Putamen (tissue), 1 donor: ENCODE data around the gene TGFB1I1.

ENCODE experiments used
- DNase-seq: peaks from one replicate; pipeline ENCODE4 v3.0.0-alpha.2; 2016; ENCODE audit warnings: low spot score

The TGFB1I1 gene

DNA sequence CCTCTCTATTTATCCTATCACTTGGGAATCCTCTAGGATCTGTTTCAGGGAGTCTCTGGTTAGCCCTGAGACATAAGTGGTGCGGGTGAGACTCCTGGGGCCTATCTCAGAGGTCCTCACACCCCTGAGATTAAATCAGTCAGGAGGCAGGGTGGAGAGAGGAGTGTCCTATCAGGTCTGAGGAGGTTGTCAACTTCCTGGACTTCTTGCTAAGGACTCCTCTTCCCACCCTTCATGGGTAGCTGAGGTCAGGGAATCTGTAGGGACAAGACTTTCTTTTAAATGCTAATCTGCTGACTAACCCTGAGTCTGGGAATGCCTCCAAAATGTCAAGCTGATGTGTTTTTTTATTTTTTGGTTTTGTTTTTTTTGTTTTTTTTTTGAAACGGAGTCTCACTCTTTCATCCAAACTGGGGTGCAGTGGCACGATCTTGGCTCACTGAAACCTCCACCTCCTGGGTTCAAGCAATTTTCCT, 19.3 kb upstream of the TGFB1I1 start:
- DNase-seq: no peak

DNA sequence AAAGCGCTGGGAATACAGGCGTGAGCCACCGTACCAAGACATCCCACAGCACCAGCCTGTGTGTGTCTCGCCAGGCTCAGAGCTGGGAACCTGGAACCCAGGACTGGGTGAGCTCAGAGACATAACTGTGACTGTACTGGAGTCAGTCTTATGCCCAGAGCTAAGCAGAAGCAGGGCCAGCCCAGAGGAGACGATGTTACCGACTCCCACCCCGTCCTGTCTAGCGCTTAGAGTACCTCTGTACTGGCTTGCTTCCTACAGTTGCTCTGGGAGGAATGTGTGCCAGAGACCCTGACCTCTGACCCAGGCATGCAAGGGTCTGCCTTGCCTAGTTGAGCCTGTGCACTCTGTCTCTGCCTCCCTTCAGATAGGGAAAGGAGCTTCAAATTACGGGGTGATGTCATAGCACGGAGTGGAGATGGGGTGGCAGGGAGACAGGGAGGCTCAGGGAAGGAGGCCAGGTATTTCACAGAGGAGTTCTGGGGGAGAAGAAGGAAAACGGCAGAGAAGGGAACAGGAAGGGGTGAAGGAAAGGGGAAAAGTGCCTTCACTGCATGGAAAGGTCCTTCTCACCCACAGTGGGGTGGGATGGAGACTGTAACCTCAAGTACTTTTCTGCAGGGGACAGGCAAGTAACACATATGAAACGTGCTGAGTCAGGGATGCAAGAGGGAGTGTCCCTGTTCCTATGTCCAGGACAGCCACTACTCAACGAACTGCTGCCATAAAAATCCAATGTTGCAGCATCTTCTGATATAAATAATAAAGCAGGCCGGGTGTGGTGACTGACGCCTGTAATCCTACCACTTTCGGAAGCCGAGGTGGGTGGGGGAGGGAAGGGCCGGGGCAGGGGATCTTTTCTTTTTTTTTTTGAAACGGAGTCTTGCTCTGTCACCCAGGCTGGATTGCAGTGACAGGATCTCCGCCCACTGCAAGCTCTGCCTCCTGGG, 18.4 kb upstream of the TGFB1I1 start:
- no peak for DNase-seq

DNA sequence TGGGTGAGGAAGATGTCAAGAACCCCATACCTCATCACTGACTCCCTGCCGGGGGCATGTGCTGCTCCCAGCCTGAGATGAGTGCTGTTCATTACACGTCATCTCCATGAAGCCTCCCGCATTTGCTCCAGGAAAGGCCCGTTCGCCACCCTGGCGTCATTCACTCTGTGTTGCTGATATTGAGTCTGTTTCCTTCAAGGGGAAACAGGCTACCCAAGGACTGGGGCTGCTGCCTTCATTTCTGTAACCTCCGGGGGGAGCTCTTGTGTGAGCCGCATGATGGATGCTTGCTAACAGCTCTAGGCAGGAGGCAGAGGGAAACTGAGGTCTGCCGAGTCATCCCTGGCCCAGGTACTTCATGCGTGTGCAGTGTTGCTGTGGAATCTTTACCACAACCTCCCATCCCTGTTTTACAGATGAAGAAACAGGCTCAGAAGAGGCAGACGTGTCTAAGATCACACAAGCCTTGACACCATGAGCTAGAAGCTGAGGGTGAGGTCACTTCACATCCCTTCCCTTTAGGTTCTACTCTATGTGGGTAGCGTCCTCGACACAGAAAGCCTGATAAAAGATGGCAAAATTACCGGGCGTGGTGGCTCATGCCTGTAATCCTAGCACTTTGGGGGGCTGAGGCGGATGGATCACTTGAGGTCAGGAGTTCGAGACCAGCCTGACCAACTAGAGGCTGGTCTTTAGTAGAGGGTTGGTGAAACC, 16.2 kb upstream of the TGFB1I1 start:
- DNase-seq: no peak

DNA sequence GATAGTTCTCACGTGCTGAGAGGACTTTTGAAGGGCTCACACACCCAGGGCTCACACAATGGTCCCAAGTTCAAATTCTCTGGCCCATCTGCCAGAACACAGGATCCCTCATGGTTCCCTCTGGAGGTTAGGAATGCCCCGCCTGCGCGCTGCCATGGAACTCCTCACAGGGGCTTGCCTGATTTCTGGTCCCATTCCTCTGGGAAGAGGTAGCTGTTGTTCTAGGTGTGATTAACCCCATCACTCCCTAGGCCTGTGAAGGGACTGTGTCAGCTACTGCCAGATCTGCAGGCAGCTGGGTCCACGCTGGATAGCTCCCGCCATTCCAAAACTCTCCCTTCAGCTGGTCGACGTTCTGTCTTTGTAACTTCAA, 15.0 kb upstream of the TGFB1I1 start:
- no peak for DNase-seq

DNA sequence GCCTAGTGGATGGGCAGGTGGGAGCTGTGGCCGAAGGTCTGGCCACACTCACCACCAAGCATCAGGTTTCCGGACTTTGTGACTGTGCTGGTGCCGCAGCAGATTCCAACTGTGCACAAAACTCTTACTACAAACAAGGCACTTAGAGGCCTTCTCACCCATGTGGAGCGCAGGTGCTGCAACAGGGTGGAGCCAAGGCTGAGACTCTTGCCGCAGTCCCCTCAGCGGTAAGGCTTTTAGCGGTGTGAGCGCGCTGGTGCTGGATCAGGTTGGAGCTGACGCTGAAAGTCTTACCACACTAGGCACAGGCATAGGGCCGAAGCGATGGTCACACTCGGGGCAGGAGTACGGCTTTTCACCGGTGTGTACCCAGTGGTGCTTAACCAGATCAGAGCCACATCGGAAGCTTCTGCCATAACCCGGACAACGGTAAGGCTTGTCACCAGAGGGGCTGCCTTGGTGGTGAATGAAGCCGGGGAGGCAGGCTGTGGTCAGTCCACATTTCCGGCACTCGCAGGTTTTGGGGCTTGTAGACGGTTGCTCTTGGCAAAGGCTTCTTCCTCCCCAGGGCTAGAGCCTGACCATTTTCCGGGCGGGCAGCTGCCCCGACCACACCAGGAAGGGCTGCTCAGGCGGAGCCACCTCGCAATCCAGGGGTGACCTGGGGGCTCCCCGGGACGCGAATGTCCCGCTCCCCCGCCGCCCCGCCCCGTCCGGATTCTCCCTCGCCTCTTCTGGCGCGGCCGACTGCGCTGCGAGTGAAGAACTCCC, 13.7 kb upstream of the TGFB1I1 start:
- no peak for DNase-seq

DNA sequence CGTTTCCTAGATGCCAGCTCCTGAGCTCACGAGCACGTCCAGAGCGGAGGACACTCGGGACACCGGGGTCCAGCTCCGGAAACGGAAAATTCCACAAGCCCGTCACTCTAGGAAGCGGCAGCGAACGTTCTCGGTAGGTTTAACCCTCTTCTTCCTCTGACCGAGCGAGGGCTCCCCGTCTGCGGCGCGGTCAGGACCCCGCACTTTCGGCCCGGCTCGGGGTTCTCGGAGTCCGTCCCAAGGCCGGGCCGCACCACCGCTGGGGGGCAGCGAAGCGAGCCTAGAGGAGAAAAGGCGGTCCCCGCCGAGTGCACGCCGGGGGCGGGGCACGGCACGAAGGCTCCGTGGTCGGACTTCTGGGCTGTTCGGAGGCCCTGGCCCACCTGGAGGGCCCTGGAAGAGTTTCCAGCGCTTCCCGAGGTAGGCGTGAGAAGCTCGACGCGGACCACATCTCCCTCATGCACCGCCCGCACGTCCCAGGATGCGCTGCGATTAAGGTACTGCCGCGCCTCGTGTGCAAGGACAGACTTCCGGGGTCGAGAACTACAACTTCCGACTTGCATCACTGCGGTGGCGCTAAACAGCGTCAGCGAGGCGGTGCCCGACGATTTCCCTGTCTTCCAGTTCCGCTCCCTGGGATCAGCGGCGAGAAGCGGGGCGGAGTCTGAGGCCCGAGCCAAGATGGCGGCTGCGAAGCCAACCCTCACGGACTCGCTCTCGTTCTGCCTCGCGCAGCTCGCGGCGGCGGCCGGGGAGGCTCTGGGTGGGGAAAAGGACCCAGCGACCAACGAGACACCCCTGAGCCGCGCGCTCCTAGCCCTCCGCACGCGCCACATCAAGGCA, 12.9 kb upstream of the TGFB1I1 start, which contains the start of gene ARMC5:
TSS of gene ARMC5 (plus strand) at position 658 of the 843 bp plus-strand sequence. CDS start at position 682, 24 bp downstream.
- DNase-seq: peak; percentile 99

DNA sequence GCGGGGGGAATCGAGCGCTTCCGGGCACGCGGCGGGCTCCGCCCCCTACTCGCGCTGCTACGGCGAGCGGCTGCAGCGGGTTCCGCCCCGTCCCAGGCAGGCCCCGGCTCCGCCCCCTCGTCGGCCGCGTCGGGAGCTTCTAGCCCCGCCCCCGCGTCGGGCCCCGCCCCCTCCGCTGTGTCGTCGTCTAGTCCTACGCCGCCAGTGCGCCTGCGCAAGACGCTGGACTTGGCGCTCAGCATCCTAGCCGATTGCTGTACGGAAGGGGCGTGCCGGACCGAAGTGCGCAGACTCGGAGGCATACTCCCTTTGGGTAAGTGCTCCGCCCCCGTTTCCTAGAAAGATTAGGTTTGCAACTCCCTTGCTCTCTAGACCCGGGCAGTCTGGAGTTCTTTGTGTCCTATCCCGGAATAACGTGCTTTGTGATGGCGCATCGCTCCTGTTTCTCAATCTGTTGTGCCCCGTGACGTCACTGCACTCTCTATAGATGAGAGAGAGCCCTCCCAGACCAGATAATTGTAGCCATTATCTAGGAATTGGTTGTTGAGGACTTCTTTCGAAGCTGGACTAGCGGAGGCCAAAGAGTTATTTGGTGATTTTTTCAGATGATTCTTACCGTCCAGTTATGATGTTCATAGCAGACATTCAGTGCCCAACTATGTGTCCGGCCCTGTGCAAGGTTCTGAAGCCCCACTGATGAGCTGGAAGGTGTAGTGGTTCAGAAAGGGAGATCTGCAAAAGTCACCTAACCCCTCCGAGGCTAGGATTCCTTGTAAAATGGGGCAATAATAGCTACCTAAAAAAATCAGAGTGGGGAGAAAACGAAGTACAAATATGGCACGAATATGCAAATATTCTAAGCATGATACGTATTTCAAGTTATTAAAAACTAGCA, 12.0 kb upstream of the TGFB1I1 start:
- peak; percentile 100 for DNase-seq

DNA sequence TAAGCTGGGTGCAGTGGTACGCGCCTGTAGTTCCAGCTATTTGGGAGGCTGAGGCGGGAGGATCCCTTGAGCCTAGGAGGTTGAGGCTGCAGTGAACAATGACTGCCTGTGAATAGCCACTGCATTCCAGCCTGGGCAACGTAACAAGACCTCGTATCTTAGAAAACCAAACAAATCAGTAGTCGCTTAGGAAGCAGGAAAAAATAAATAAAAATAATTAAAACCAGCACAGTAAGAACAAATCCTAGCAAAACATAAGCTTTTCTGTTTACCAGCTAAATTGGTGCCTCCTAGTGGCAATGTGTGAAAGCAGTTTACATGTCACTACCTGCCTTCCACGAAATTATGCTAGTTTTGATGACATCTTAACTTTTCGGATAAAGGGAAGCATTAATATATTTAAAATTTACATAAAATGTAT, 11.4 kb upstream of the TGFB1I1 start:
- DNase-seq: no peak

DNA sequence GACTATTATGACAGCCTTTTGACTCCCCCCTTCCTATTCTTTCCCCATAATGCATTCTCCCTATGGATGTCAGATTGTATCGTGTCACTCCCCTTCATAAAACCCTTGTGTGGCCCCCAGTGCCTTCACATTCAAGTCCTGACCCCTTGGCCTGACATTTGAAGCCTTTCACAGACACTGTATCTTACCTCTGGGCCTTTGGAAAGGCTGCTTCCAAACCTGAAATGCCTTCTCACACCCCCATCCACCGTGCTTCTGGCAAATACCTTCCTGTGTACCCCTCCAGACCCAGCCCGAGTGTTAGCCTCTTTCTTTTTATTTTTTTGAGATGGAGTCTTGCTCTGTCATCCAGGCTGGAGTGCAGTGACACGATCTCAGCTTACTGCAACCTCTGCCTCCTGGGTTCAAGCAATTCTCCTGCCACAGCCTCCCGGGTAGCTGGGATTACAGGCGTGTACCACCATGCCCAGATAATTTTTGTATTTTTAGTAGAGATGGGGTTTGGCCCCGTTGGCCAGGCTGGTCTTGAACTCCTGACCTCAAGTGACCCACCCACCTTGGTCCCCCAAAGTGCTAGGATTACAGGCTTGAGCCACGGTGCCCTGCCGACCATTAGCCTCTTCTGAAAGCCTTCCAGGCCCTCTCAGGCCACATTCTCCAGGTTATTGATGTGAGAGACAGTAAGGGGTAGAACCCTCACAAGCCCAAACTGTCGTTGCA, 10.6 kb upstream of the TGFB1I1 start:
- no peak for DNase-seq

DNA sequence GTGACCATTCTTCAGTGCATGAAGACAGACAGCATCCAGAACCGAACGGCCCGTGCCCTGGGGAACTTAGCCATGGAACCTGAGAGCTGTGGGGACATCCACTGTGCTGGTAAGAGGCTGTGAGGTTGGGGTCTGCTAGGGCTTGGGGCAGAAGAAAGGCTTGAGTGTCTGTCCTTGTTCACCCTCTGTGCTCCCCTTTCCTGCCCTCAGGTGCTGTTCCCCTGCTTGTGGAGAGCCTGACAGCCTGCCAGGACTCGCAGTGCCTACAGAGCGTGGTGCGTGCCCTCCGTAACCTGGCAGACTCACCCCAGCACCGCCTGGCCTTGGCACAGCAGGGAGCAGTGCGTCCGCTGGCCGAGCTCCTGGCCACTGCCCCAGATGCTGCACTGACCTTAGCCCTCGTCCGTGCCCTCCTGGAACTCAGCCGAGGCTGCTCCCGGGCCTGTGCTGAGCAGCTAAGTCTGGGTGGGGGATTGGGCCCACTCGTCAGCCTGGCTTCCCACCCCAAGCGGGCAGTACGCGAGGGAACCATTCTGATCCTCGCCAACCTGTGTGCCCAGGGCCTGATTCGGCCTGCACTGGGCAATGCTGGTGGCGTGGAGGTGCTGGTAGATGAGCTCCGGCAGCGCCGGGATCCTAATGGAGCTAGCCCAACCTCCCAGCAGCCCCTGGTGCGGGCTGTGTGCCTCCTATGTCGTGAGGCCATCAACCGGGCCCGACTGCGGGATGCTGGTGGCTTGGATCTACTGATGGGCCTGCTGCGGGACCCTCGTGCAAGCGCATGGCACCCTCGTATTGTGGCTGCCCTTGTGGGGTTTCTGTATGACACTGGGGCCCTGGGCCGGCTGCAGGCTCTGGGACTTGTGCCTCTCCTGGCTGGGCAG, 9.8 kb upstream of the TGFB1I1 start:
- DNase-seq: no peak

DNA sequence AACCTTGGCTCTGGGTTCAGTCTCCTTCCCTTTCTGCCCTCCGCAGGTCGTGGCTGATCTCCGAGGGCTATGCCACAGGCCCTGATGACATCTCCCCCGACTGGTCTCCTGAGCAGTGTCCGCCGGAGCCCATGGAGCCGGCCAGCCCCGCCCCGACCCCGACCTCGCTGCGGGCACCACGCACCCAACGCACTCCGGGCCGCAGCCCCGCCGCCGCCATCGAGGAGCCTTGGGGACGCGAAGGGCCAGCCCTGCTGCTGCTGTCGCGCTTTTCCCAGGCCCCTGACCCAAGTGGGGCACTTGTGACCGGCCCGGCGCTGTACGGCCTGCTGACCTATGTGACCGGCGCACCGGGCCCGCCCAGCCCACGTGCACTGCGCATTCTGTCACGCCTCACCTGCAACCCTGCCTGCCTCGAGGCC, 7.6 kb upstream of the TGFB1I1 start:
- DNase-seq: no peak

DNA sequence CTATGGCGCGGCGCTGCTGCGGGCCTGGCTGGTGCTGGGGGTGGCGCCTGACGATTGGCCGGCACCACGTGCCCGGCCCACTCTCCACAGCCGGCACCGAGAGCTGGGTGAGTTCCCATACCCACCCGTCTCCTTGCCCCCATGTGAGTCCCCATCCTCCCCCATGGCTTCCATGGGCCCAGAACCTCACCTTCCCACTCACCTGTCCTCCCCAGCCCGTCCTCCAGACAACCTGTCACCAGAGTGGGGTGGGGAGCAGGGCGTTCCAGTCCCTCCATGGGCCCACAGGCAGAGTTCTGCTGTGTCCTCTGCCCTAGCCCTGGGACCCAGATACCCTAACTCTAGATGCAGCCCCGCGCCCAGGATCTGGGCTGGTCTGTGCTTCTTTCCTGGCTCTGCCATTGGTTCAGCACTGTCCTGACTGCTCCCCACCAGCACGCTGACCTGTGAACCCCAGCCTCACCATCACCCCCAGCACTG, 7.1 kb upstream of the TGFB1I1 start:
- no peak for DNase-seq

DNA sequence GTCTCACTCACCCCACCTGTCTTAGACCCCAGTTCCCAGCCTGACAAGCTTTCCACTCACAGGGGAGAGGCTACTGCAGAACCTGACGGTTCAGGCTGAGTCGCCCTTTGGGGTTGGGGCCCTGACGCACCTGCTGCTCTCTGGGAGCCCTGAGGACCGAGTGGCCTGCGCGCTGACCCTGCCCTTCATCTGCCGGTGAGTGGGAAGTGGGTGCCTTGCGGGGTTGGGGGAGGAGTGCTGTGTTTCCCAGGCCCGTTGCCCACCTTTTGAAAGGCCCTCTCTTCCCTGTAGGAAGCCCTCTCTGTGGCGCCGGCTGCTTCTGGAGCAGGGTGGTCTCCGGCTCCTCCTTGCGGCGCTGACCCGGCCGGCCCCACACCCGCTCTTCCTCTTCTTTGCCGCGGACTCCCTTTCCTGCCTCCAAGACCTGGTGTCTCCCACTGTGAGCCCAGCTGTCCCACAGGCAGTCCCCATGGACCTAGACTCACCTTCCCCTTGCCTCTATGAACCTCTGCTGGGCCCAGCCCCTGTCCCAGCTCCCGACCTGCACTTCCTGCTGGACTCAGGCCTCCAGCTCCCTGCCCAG, 6.1 kb upstream of the TGFB1I1 start:
- no peak for DNase-seq

DNA sequence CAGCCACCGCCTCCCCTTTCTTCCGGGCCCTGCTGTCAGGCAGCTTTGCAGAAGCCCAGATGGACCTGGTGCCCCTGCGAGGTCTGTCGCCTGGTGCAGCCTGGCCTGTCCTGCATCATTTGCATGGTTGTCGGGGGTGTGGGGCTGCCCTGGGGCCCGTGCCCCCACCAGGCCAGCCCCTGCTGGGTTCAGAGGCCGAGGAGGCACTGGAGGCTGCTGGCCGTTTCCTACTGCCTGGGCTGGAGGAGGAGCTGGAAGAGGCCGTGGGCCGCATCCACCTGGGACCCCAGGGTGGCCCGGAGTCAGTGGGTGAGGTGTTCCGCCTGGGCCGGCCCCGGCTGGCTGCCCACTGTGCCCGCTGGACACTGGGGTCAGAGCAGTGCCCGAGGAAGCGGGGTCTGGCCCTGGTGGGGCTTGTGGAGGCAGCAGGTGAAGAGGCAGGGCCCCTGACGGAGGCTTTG, 5.5 kb upstream of the TGFB1I1 start:
- no peak for DNase-seq

DNA sequence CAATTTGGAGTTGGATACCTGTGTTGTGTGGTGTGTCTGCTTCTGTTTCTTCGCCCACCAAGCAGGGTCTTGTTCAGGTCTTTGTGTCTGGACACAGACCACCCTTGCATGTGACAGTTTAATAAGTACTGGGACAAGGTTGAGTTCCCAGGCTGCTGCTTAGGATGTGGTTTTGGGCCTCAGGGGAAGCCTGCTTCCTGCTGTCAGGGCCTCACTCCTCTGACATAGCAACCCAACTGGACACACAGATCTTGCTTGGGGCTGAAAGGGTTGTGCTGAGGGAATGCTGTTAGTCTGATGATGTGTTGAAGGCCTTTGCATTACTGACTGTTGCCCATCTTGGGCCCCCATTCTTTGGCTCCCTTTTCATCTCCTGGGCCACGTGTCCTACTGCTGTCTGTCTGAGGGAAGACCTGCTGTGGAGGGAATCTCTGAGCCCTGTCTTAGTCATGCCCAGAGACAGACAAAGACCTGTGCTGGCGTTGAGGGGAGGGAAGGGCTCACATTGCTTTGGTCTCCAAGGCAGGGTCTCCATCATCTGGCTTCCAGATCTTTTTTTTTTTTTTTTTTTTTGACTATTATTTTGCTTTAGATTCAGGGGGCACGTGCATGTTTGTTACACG, 4.7 kb upstream of the TGFB1I1 start:
- no peak for DNase-seq

DNA sequence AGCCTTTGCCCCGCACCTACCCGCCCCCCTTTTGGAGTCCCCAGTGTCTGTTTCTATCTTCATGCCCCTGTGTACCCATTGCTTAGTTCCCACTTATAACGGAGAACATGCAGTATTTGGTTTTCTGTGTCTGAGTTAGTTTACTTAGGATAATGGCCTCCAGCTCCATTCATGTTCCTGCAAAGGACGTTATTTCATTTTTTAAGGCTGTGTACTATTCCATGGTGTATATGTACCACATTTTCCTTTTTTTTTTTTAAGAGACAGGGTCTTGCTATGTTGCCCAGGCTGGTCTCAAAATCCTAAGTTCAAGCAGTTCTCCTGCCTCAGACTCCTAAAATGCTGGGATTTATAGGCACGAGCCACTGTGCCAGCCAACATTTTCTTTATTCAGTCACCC, 4.1 kb upstream of the TGFB1I1 start:
- DNase-seq: no peak

DNA sequence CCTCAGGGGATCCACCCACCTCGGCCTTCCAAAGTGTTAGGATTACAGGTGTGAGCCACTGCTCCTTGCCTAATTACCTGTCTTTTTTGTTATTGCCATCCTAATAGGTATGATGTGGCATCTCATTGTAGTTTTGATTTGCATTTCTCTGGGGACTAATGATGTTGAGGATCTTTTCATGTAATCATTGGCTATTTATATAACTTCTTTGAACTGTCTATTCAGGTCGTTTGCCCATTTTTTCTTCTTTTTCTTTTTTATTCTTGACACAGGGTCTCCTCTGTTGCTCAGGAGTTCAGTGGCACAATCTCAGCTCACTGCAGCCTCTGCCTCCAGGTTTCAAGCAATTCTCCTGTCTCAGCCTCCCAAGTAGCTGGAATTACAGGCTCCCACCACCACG, 1.3 kb upstream of the TGFB1I1 start:
- no peak for DNase-seq
